C4-2B (cell line): ENCODE data around the gene MED19.

Source experiments
- CTCF ChIP-seq: fragments of 450-650 bp; conservative IDR thresholded peaks from 2 replicates; pipeline ENCODE4 v1.5.1; 2017; ENCODE audit warnings: mild to moderate bottlenecking
- ZFX ChIP-seq: fragments of 450-650 bp; IDR thresholded peaks from 2 replicates; pipeline ENCODE4 v1.6.1; 2017

GRCh38 chr11:57657194-57658022 lies 54.6 kb downstream of the MED19 start, which contains the start of gene CLP1:
- TF ChIP-seq CTCF (no peak), ZFX (no peak)
